Measurements from ENCODE around the gene CFB.

- TF ChIP-seq CTCF (IDR thresholded peaks at IDR 0.05) = no peak
- TF ChIP-seq POLR2AphosphoS5 (IDR thresholded peaks at IDR 0.05) = no peak
- TF ChIP-seq POLR2A (IDR thresholded peaks at IDR 0.05) = no peak
Observed at GRCh38 chr6:31969712-31970603, 24.1 kb downstream of the CFB start.

All from prostate gland (tissue), 2 donors.